HG03469 (cell line): ENCODE data around the gene RPH3AL.

Source experiments
- ATAC-seq: cut with Tn5 transposase; IDR thresholded peaks from one replicate; pipeline ENCODE4 v1.9.1; 2021; ENCODE audit warnings: mild to moderate bottlenecking, moderate library complexity, moderate number of reproducible peaks; ENCODE audit not compliant: unreplicated experiment

RPH3AL gene

GRCh38 chr17:337022-337420 is 15.6 kb downstream of the RPH3AL start:
- no peak for ATAC-seq

GRCh38 chr17:336110-337021 is 16.2 kb downstream of the RPH3AL start:
- ATAC-seq = no peak

- ATAC-seq = no peak
Measured at GRCh38 chr17:335691-336090, 16.9 kb downstream of the RPH3AL start.

GRCh38 chr17:334974-335481 is 17.6 kb downstream of the RPH3AL start:
- ATAC-seq = no peak

GRCh38 chr17:333626-334396 is 18.8 kb downstream of the RPH3AL start:
- no peak for ATAC-seq

- no peak for ATAC-seq
Measured at GRCh38 chr17:332558-333322, 19.9 kb downstream of the RPH3AL start.

- no peak for ATAC-seq
Measured at GRCh38 chr17:332023-332422, 20.6 kb downstream of the RPH3AL start.

GRCh38 chr17:330993-331701 is 21.5 kb downstream of the RPH3AL start:
- no peak for ATAC-seq

GRCh38 chr17:329784-330420 is 22.7 kb downstream of the RPH3AL start:
- no peak for ATAC-seq

- no peak for ATAC-seq
Measured at GRCh38 chr17:327971-328370, 24.6 kb downstream of the RPH3AL start.

- no peak for ATAC-seq
Measured at GRCh38 chr17:327296-327695, 25.3 kb downstream of the RPH3AL start.

GRCh38 chr17:326010-326621 is 26.5 kb downstream of the RPH3AL start:
- no peak for ATAC-seq

- no peak for ATAC-seq
Measured at GRCh38 chr17:325270-326009, 27.2 kb downstream of the RPH3AL start.

- ATAC-seq = no peak
Measured at GRCh38 chr17:323721-324571, 28.7 kb downstream of the RPH3AL start.

- no peak for ATAC-seq
Measured at GRCh38 chr17:323181-323580, 29.4 kb downstream of the RPH3AL start.

- ATAC-seq = no peak
Measured at GRCh38 chr17:322006-322780, 30.4 kb downstream of the RPH3AL start.

GRCh38 chr17:321386-321941 is 31.1 kb downstream of the RPH3AL start:
- ATAC-seq = no peak
